ENCODE results near the gene SALL3. TPM values are rescaled to one million over a fixed set of nuclear protein-coding genes. Genes with fewer than 3 reads are reported as not detected.

SALL3 gene
- total and polyA plus RNA-seq, 2 of the 8 experiments (the other 6 are each of a cell fraction or from before 2014, with no cell fraction given) = 10.5 to 46.4 TPM

DNA sequence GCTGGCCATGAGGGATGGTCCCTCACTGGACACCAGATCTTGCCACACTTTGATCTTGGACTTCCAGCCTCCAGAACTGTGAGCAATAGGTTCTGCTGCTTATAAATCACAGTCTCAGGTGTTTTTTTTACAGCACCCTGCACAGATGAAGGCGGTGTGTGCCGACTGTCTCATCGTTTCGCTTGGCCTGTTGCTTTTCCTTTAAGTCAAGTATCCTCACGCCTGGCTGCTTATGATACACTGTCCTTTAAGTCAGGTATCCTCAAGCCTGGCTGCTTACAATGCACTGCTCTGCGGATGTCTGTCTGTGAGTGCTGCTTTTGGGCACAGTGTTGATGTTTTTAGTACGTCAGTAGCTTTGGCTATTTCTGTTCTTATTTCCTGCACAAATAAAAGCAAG lies 40.3 kb downstream of the SALL3 start (continued):
- TF ChIP-seq RBBP5 (IDR thresholded peaks at IDR 0.05; ENCODE audit: borderline replicate concordance, low read depth, low read length) = no peak
- TF ChIP-seq, protein P1, sequence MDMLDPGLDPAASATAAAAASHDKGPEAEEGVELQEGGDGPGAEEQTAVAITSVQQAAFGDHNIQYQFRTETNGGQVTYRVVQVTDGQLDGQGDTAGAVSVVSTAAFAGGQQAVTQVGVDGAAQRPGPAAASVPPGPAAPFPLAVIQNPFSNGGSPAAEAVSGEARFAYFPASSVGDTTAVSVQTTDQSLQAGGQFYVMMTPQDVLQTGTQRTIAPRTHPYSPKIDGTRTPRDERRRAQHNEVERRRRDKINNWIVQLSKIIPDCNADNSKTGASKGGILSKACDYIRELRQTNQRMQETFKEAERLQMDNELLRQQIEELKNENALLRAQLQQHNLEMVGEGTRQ (IDR thresholded peaks at IDR 0.05; ENCODE audit: low read length) = no peak

All from H1 (cell line).